ENCODE data around the gene PRPF39. TPM values are rescaled to one million over a fixed set of nuclear protein-coding genes. Genes with fewer than 3 reads are reported as not detected.

PRPF39 gene
- total RNA-seq, 1 donor from 2014 or later, result 44.5 TPM

- Mint-ChIP-seq H3K27me3 (ENCODE audit: unreplicated experiment) (no peaks in the 10 kb centered on the region), H3K4me3 (ENCODE audit: unreplicated experiment) (no peak overlapping the region), H3K27ac (ENCODE audit: unreplicated experiment) (no peak overlapping the region)
Measured at GRCh38 chr14:45150386-45150890, 66.5 kb downstream of the PRPF39 start.

GRCh38 chr14:45156067-45156466 is 72.2 kb downstream of the PRPF39 start:
- Mint-ChIP-seq H3K9me3 (ENCODE audit: unreplicated experiment) (no peaks in the 10 kb centered on the region), H3K4me1 (ENCODE audit: unreplicated experiment) (no peaks in the 10 kb centered on the region), H3K4me3 (ENCODE audit: unreplicated experiment) (no peak overlapping the region), H3K27me3 (ENCODE audit: unreplicated experiment) (no peaks in the 10 kb centered on the region), H3K36me3 (ENCODE audit: unreplicated experiment) (no peaks in the 10 kb centered on the region), H3K27ac (ENCODE audit: unreplicated experiment) (no peak overlapping the region)
- DNase-seq (ENCODE audit: extremely low spot score, unreplicated experiment), result no peak
- TF ChIP-seq CTCF (IDR thresholded peaks at IDR 0.05), result no peak

More at GRCh38 chr14:45150386-45150890, 66.5 kb downstream of the PRPF39 start:
- no peaks in the 10 kb centered on the region for H3K4me1 Mint-ChIP-seq (ENCODE audit: unreplicated experiment)
- H3K9me3 Mint-ChIP-seq (ENCODE audit: unreplicated experiment), result no peaks in the 10 kb centered on the region
- TF ChIP-seq CTCF (IDR thresholded peaks at IDR 0.05), result no peak
- DNase-seq (ENCODE audit: extremely low spot score, unreplicated experiment), result no peak
- H3K36me3 Mint-ChIP-seq (ENCODE audit: unreplicated experiment), result peaks cover 4% of the 10 kb centered on the region

Other genes with a start within 250 kb of the PRPF39 start
- 15.3 and 18.1 TPM in 2 replicates for gene KLHL28, start 122.2 kb upstream of the PRPF39 start, total RNA-seq
- 20.7 and 22.0 TPM in 2 replicates for gene TOGARAM1, start 121.9 kb upstream of the PRPF39 start, total RNA-seq
- gene FKBP3, start 50.4 kb downstream of the PRPF39 start, total RNA-seq, result 50.2 and 55.6 TPM in 2 replicates
- gene FANCM, start 51.8 kb downstream of the PRPF39 start, total RNA-seq, result 4.4 TPM in 2 replicates
- 14.2 and 14.3 TPM in 2 replicates for gene MIS18BP1, start 169.1 kb downstream of the PRPF39 start, total RNA-seq

Data from osteocyte (in vitro differentiated cells).